Neuronal stem cell (in vitro differentiated cells): Measurements from ENCODE around the gene FAM32A.

ENCODE experiments used
- DNase-seq: peaks from one replicate; pipeline ENCODE4 v3.0.0-alpha.2; 2013; ENCODE audit warnings: low spot score
- H2AFZ ChIP-seq: one replicate; pipeline ENCODE4 v1.6.1; 2013; ENCODE audit warnings: mild to moderate bottlenecking, low read length, inconsistent platforms
- H2AK5ac ChIP-seq: 2 replicates; pipeline ENCODE4 v1.6.1; 2013; ENCODE audit warnings: low read depth, mild to moderate bottlenecking, inconsistent platforms, low read length, moderate library complexity, mixed read lengths
- H2BK120ac ChIP-seq: 2 replicates; pipeline ENCODE4 v1.6.1; 2013; ENCODE audit warnings: low read depth, mild to moderate bottlenecking, inconsistent platforms, low read length, moderate library complexity, mixed read lengths
- H2BK12ac ChIP-seq: one replicate; pipeline ENCODE4 v1.6.1; 2013; ENCODE audit warnings: low read length, inconsistent platforms
- H2BK15ac ChIP-seq: 2 replicates; pipeline ENCODE4 v1.6.1; 2013; ENCODE audit warnings: mild to moderate bottlenecking, low read length, inconsistent platforms, mixed read lengths
- H2BK5ac ChIP-seq: one replicate; pipeline ENCODE4 v1.6.1; 2013; ENCODE audit warnings: inconsistent platforms, mild to moderate bottlenecking, low read length, moderate library complexity
- H3K14ac ChIP-seq: one replicate; pipeline ENCODE4 v1.6.1; 2013; ENCODE audit warnings: low read length, inconsistent platforms
- H3K18ac ChIP-seq: 2 replicates; pipeline ENCODE4 v1.6.1; 2013; ENCODE audit warnings: low read length, inconsistent platforms
- H3K23ac ChIP-seq: 2 replicates; pipeline ENCODE4 v1.6.1; 2013; ENCODE audit warnings: low read depth, mild to moderate bottlenecking, mixed read lengths, low read length, inconsistent platforms; ENCODE audit not compliant: poor library complexity
- H3K27ac ChIP-seq: replicated peaks from 3 replicates; pipeline ENCODE4 v1.5.1; 2013; ENCODE audit warnings: low read length, inconsistent platforms
- H3K27me3 ChIP-seq, 3 experiments: 2 replicates each; pipeline ENCODE4 v1.6.1; 2013; ENCODE audit warnings: low read length in 3 of 3, mild to moderate bottlenecking in 2 of 3, inconsistent platforms in 1 of 3, low read depth in 1 of 3, mixed read lengths in 1 of 3, moderate library complexity in 1 of 3; ENCODE audit not compliant: control insufficient read depth in 3 of 3, insufficient read depth in 3 of 3
- H3K36me3 ChIP-seq, 2 donors: replicated peaks in 1 of 2; 2 replicates each; pipeline ENCODE4 v1.6.1; 2013; ENCODE audit warnings: low read length in 2 of 2; ENCODE audit not compliant: control insufficient read depth in 2 of 2, insufficient read depth in 2 of 2
- H3K4ac ChIP-seq: 2 replicates; pipeline ENCODE4 v1.6.1; 2013; ENCODE audit warnings: inconsistent platforms, mild to moderate bottlenecking, low read length, moderate library complexity
- H3K4me1 ChIP-seq, 2 donors: 1 replicate in 1 of 2; 2 replicates in 1 of 2; pipeline ENCODE4 v1.6.1; 2013; ENCODE audit warnings: low read length in 2 of 2, low read depth in 1 of 2; ENCODE audit not compliant: control insufficient read depth in 2 of 2, insufficient read depth in 1 of 2
- H3K4me2 ChIP-seq: one replicate; pipeline ENCODE4 v1.6.1; 2013; ENCODE audit warnings: mild to moderate bottlenecking, low read length, inconsistent platforms; ENCODE audit not compliant: insufficient read depth, poor library complexity, severe bottlenecking
- H3K4me3 ChIP-seq, 2 donors: 2 replicates each; pipeline ENCODE4 v1.5.1; 2013; ENCODE audit warnings: low read length in 2 of 2, mild to moderate bottlenecking in 2 of 2, inconsistent platforms in 1 of 2, moderate library complexity in 1 of 2
- H3K79me1 ChIP-seq: one replicate; pipeline ENCODE4 v1.6.1; 2013; ENCODE audit warnings: low read depth, mild to moderate bottlenecking, inconsistent platforms, low read length, moderate library complexity
- H3K9ac ChIP-seq: one replicate; pipeline ENCODE4 v1.6.1; 2013; ENCODE audit warnings: mild to moderate bottlenecking, low read depth, low read length, inconsistent platforms; ENCODE audit not compliant: poor library complexity
- H3K9me3 ChIP-seq, 2 donors: replicated peaks in 1 of 2; 2 replicates each; pipeline versions ENCODE3 to v1.6.1; 2013; ENCODE audit warnings: low read length in 2 of 2, mild to moderate bottlenecking in 2 of 2, inconsistent platforms in 1 of 2, low read depth in 1 of 2, mixed read lengths in 1 of 2, moderate library complexity in 1 of 2; ENCODE audit not compliant: control insufficient read depth in 2 of 2, insufficient read depth in 1 of 2
- H4K8ac ChIP-seq: one replicate; pipeline ENCODE4 v1.6.1; 2013; ENCODE audit warnings: low read depth, mild to moderate bottlenecking, inconsistent platforms, low read length, moderate library complexity
- H4K91ac ChIP-seq: one replicate; pipeline ENCODE4 v1.6.1; 2013; ENCODE audit warnings: low read length, low read depth, mild to moderate bottlenecking, inconsistent platforms; ENCODE audit not compliant: poor library complexity
- WGBS, 2 donors: extraction: QIAGEN DNeasy Blood & Tissue Kit; methylation state at CpG; one replicate each; pipeline ENCODE4 v1.1.7; 2013; ENCODE audit warnings: missing lambda C conversion rate in 2 of 2, mixed read lengths in 1 of 2; ENCODE audit not compliant: insufficient read length in 2 of 2, insufficient replicate concordance in 1 of 2; ENCODE audit errors: extremely low coverage in 2 of 2; 5-methylcytosine and 5-hydroxymethylcytosine counted together

FAM32A gene

DNA sequence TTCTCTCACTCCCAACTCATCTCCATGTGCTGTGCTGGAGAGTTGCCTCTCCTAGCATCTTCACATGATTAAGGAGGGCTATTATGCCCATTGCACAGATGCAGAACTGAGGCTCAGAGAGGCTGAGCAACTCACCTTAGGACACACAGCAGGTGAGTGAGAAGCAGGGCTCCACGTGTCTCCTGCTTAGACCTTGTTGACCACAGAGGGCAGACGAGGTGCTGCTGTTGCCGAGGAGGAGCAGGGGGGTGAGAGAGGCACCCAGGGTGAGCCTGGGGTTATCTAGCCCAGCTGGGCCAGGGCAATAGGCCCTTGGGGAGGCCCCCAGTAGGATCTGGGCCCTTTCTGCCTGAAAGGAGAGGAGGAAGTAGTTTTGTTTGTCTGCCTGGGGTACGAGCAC is 44.2 kb upstream of the FAM32A start:
- no peak overlapping the region for H2AK5ac ChIP-seq
- no peak overlapping the region for H3K4me3 ChIP-seq
- H3K27me3 ChIP-seq: no peaks in the 10 kb centered on the region
- H2BK5ac ChIP-seq: no peak overlapping the region
- no CpG with 5 or more reads among the region's 4 CpGs for WGBS, 2 donors
- no peak overlapping the region for H3K23ac ChIP-seq
- H3K4me2 ChIP-seq: no peak overlapping the region
- no peaks in the 10 kb centered on the region for H3K4me1 ChIP-seq
- no peak overlapping the region for H4K91ac ChIP-seq
- DNase-seq: no peak
- H4K8ac ChIP-seq: no peak overlapping the region
- H3K14ac ChIP-seq: no peak overlapping the region
- no peak overlapping the region for H2AFZ ChIP-seq
- H3K4ac ChIP-seq: no peak overlapping the region
- no peak overlapping the region for H3K9ac ChIP-seq
- no peak overlapping the region for H2BK12ac ChIP-seq
- no peak overlapping the region for H2BK120ac ChIP-seq
- no peak overlapping the region for H3K27ac ChIP-seq
- no peak overlapping the region for H2BK15ac ChIP-seq
- no peaks in the 10 kb centered on the region for H3K36me3 ChIP-seq
- no peak overlapping the region for H3K18ac ChIP-seq
- no peaks in the 10 kb centered on the region for H3K9me3 ChIP-seq
- no peaks in the 10 kb centered on the region for H3K79me1 ChIP-seq

DNA sequence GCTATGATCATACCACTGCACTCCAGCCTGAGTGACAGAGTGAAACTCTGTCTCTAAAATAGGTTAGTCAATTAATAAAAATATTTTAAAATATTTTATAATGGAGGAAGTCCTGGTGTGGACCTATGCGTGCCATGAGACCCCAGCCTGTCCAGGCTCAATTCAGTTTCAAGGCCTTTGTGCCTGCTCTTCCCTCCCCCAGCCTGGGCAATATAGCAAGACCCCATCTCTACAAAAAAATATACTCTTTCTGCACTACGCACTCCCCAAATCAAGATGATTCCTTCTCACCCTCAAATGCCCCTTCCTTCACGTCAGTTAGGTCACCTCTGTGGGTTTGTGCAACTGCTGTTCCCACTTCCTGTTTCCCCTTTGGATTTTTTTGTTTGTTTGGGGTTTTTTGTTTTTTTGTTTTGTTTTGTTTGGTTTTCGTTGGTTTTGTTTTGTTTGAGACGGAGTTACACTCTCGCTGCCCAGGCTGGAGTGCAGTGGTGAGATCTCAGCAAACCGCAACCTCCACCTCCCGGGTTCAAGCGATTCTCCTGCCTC is 43.1 kb upstream of the FAM32A start:
- no peak overlapping the region for H3K18ac ChIP-seq

DNA sequence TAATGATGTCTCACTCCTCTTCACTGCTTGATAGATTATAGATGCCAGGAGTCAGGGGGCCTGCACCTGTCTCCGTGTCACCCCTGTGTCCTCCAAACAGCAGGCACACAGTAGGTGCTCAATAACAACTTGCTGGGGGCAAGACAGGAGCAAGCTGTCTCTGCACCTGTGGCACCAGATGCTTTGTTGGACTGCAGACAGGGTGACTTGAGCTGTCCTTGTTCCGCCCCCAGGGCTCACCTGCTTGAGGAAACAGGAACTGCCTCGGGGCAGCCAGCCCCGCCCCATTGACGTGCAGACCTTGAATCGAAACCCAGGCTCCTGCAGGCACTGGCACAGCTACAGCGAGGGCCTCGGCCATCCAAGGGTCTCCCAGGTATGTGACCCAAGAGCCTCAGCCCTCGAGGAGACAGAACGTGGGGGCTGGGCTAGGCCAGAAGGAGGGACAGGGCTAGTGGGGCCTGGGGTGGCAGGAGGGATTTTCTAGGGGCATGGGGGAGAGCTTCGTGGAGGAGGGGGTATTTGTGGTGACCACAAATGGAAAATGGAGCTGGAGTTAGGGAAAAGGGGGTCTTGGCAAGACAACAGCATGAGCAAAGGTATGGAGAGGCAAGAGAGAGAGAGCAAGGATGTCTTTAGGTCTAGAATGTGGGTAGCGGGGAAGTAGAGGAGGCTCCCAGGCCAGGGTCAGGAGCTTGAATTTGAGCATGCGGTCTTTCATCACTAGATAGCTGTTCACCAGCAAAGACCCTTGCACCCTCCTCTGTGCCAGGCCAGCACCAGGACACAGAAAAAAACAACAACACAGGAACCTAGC is 41.6 kb upstream of the FAM32A start, which contains the start of gene HSH2D:
Gene HSH2D, plus strand, starts transcription at position 287 of the 817 bp plus-strand sequence. CDS start 5,066 bp downstream, outside the sequence.
- Histone ChIP-seq H4K8ac (peak within 1 kb of the TSS; percentile 92), H3K23ac (no peak within 1 kb of the TSS), H3K36me3 (no peaks in the 10 kb centered on the region), H3K4me3 (no peak within 1 kb of the TSS), H3K4me2 (no peak within 1 kb of the TSS), H3K18ac (peak within 1 kb of the TSS; percentile 0), H2BK12ac (no peak within 1 kb of the TSS), H4K91ac (no peak within 1 kb of the TSS), H2AK5ac (no peak within 1 kb of the TSS), H3K27me3 (no peaks in the 10 kb centered on the region), H2BK15ac (no peak within 1 kb of the TSS), H3K14ac (no peak within 1 kb of the TSS), H3K4me1 (no peaks in the 10 kb centered on the region), H2BK5ac (no peak within 1 kb of the TSS), H3K79me1 (no peaks in the 10 kb centered on the region), H3K4ac (peak within 1 kb of the TSS; percentile 76), H3K9me3 (no peaks in the 10 kb centered on the region), H2BK120ac (no peak within 1 kb of the TSS), H3K27ac (no peak within 1 kb of the TSS), H3K9ac (no peak within 1 kb of the TSS), H2AFZ (no peak within 1 kb of the TSS)
- no CpG with 5 or more reads among the region's 13 CpGs for WGBS, 2 donors
- DNase-seq: no peak

More for the DNA sequence above, 43.1 kb upstream of the FAM32A start:
- no peak for DNase-seq
- Histone ChIP-seq H3K79me1 (no peaks in the 10 kb centered on the region), H3K9ac (no peak overlapping the region), H3K36me3 (no peaks in the 10 kb centered on the region), H2BK15ac (no peak overlapping the region), H2BK120ac (no peak overlapping the region), H3K4me2 (no peak overlapping the region), H2BK12ac (no peak overlapping the region), H3K27me3 (no peaks in the 10 kb centered on the region), H3K9me3 (no peaks in the 10 kb centered on the region), H3K4me1 (no peaks in the 10 kb centered on the region), H3K27ac (no peak overlapping the region), H2AFZ (no peak overlapping the region), H4K91ac (no peak overlapping the region), H3K4me3 (no peak overlapping the region), H2AK5ac (no peak overlapping the region), H3K4ac (no peak overlapping the region), H3K23ac (no peak overlapping the region), H3K14ac (no peak overlapping the region), H2BK5ac (no peak overlapping the region), H4K8ac (no peak overlapping the region)
- 100% methylated on average over 2 of the region's 9 CpGs; no CpG with 5 or more reads in 1 of the 2 donors for WGBS, 2 donors

DNA sequence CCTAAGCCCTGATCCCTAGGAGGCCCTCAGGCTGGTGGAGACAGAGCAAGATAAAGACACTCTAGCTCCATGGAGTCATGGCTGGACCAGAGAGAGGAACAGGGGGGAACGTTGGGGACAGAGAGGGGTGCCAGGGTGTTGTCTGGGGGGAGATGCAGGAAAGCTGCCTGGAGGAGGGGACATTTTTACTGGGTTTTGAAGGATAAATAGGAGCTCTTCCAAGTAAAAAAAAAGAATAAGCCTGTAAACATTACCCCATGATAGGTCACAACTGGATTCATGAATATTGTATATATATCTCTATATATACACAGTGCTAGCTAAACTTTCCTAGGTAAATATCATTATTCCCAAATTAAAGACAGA is 41.0 kb upstream of the FAM32A start:
- no peak overlapping the region for H3K4me3 ChIP-seq
- H2BK12ac ChIP-seq: no peak overlapping the region
- H3K4me1 ChIP-seq: no peaks in the 10 kb centered on the region
- H4K91ac ChIP-seq: no peak overlapping the region
- no peaks in the 10 kb centered on the region for H3K36me3 ChIP-seq
- no peaks in the 10 kb centered on the region for H3K79me1 ChIP-seq
- no peak overlapping the region for H3K18ac ChIP-seq
- no peak overlapping the region for H3K14ac ChIP-seq
- H2AK5ac ChIP-seq: no peak overlapping the region
- H2BK120ac ChIP-seq: no peak overlapping the region
- no peak overlapping the region for H2BK5ac ChIP-seq
- no peaks in the 10 kb centered on the region for H3K9me3 ChIP-seq
- H3K27ac ChIP-seq: no peak overlapping the region
- H3K27me3 ChIP-seq: peaks cover 0 to 2% (median 0%) of the 10 kb centered on the region in 3 experiments
- H2AFZ ChIP-seq: no peak overlapping the region
- H2BK15ac ChIP-seq: no peak overlapping the region
- WGBS, 2 donors: no CpG with 5 or more reads among the region's 1 CpG
- no peak for DNase-seq
- H3K9ac ChIP-seq: no peak overlapping the region
- H4K8ac ChIP-seq: no peak overlapping the region
- H3K4me2 ChIP-seq: no peak overlapping the region
- H3K23ac ChIP-seq: no peak overlapping the region
- peak overlapping the region; percentile 76 for H3K4ac ChIP-seq
